SU-DHL-6 (cell line): ENCODE results near the gene PDE4B.

Experiments used
- H2AFZ ChIP-seq: fragments of 200-600 bp; sonication (generic); 2 replicates; pipeline ENCODE4 v1.6.1; 2014; ENCODE audit warnings: low read depth, mild to moderate bottlenecking, moderate library complexity, mixed read lengths, antibody characterized with exemption, low read length; ENCODE audit not compliant: severe bottlenecking
- H3F3A ChIP-seq: fragments of 200-600 bp; shearing (Covaris generic); 2 replicates; pipeline ENCODE4 v1.6.0; 2016; ENCODE audit warnings: antibody characterized with exemption, mild to moderate bottlenecking; ENCODE audit not compliant: insufficient read depth
- H3K27ac ChIP-seq: fragments of 200-600 bp; sonication (generic); 2 replicates; pipeline ENCODE4 v1.5.1; 2016; ENCODE audit warnings: low read depth, mild to moderate bottlenecking, low read length, moderate library complexity, mixed read lengths
- H3K27me3 ChIP-seq: fragments of 200-600 bp; sonication (generic), shearing (Covaris generic); 2 replicates; pipeline ENCODE4 v1.6.0; 2014; ENCODE audit warnings: mild to moderate bottlenecking, low read length
- H3K36me3 ChIP-seq: fragments of 200-600 bp; sonication (generic); 2 replicates; pipeline ENCODE4 v1.6.1; 2014; ENCODE audit warnings: mild to moderate bottlenecking, low read length, mixed read lengths
- H3K4me2 ChIP-seq: fragments of 300-600, 200-600 bp; shearing (Covaris generic), sonication (generic); 2 replicates; pipeline ENCODE4 v1.6.0; 2014; ENCODE audit warnings: low read length, low read depth, mild to moderate bottlenecking; ENCODE audit not compliant: poor library complexity, severe bottlenecking
- H3K4me3 ChIP-seq: fragments of 200-600 bp; sonication (generic); 2 replicates; pipeline ENCODE4 v1.5.1; 2014; ENCODE audit warnings: antibody characterized with exemption, low read length, mild to moderate bottlenecking, mixed read lengths; ENCODE audit not compliant: insufficient read depth, poor library complexity, severe bottlenecking
- H3K79me2 ChIP-seq: fragments of 200-600 bp; sonication (generic); 2 replicates; pipeline ENCODE4 v1.6.1; 2014; ENCODE audit warnings: mild to moderate bottlenecking, low read length, moderate library complexity; ENCODE audit not compliant: insufficient read depth
- H3K9ac ChIP-seq: fragments of 200-600 bp; sonication (generic); 2 replicates; pipeline ENCODE4 v1.7.0; 2014; ENCODE audit warnings: mild to moderate bottlenecking, low read length
- H3K9me2 ChIP-seq: fragments of 200-600 bp; sonication (generic); replicated peaks from 2 replicates; pipeline ENCODE4 v1.6.1; 2014; ENCODE audit warnings: low read length; ENCODE audit not compliant: insufficient read depth
- H3K9me3 ChIP-seq: fragments of 200-600 bp; sonication (generic); 2 replicates; pipeline ENCODE4 v1.6.1; 2014; ENCODE audit warnings: low read length, mixed read lengths; ENCODE audit not compliant: insufficient read depth
- H4K20me1 ChIP-seq: fragments of 200-600 bp; sonication (generic); 2 replicates; pipeline ENCODE4 v1.6.1; 2014; ENCODE audit warnings: low read depth, mild to moderate bottlenecking, antibody characterized with exemption, low read length, moderate library complexity, mixed read lengths
- EZH2phosphoT487 ChIP-seq: fragments of 200-600 bp; sonication (generic), shearing (Covaris generic); conservative IDR thresholded peaks from 2 replicates; pipeline ENCODE4 v1.6.1; 2018; ENCODE audit warnings: mild to moderate bottlenecking, antibody characterized with exemption, low read length, moderate library complexity, mixed read lengths
- TF ChIP-seq, protein P1 (sequence below): fragments of 200-600 bp; sonication (generic); IDR thresholded peaks from one replicate; pipeline ENCODE4 v1.5.1; 2017; ENCODE audit warnings: antibody characterized with exemption, mild to moderate bottlenecking, low read length, moderate library complexity; ENCODE audit not compliant: insufficient read depth, poor library complexity, severe bottlenecking

PDE4B gene

DNA sequence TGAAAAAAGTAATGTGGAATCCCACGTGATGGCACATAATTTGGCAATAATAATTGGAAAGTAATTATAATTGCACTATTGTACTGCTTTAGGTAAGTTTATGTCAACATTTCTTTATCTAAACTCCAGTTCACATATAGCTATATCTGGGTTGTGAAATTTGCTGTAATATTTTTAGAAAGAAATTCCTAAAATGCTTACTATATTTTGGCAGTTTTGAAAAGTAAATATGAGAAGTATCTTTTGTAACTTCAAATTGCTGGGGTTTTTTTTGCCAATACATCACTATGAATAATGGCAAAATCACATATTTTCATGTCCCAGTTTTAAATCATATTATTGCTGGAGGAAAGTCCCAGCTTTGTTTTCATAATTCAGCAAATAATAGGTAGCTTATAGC, 197.5 kb downstream of the PDE4B start:
- Histone ChIP-seq H3K27ac (no peak overlapping the region), H3F3A (no peaks in the 10 kb centered on the region), H3K4me3 (no peak overlapping the region), H2AFZ (no peak overlapping the region), H3K4me2 (no peak overlapping the region), H3K9me3 (no peaks in the 10 kb centered on the region), H3K79me2 (no peaks in the 10 kb centered on the region), H3K9me2 (no peaks in the 10 kb centered on the region), H3K9ac (no peak overlapping the region), H3K27me3 (no peaks in the 10 kb centered on the region), H4K20me1 (no peaks in the 10 kb centered on the region), H3K36me3 (no peaks in the 10 kb centered on the region)
- no peak for TF ChIP-seq EZH2phosphoT487
- TF ChIP-seq, protein P1, sequence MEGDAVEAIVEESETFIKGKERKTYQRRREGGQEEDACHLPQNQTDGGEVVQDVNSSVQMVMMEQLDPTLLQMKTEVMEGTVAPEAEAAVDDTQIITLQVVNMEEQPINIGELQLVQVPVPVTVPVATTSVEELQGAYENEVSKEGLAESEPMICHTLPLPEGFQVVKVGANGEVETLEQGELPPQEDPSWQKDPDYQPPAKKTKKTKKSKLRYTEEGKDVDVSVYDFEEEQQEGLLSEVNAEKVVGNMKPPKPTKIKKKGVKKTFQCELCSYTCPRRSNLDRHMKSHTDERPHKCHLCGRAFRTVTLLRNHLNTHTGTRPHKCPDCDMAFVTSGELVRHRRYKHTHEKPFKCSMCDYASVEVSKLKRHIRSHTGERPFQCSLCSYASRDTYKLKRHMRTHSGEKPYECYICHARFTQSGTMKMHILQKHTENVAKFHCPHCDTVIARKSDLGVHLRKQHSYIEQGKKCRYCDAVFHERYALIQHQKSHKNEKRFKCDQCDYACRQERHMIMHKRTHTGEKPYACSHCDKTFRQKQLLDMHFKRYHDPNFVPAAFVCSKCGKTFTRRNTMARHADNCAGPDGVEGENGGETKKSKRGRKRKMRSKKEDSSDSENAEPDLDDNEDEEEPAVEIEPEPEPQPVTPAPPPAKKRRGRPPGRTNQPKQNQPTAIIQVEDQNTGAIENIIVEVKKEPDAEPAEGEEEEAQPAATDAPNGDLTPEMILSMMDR, result no peak

- Histone ChIP-seq H2AFZ (no peak overlapping the region), H3K9me3 (no peaks in the 10 kb centered on the region), H3K4me3 (no peak overlapping the region), H3K79me2 (no peaks in the 10 kb centered on the region), H3K4me2 (no peak overlapping the region), H3K27ac (no peak overlapping the region), H3F3A (no peaks in the 10 kb centered on the region), H3K36me3 (no peaks in the 10 kb centered on the region), H3K27me3 (no peaks in the 10 kb centered on the region), H3K9ac (no peak overlapping the region), H4K20me1 (no peaks in the 10 kb centered on the region), H3K9me2 (no peaks in the 10 kb centered on the region)
- TF ChIP-seq, protein P1, result no peak
- no peak for TF ChIP-seq EZH2phosphoT487
These were observed 199.0 kb downstream of the PDE4B start for GRCh38 chr1:65991694-65992093.

GRCh38 chr1:65992165-65992821, 199.6 kb downstream of the PDE4B start:
- Histone ChIP-seq H2AFZ (no peak overlapping the region), H3F3A (no peaks in the 10 kb centered on the region), H3K9me2 (no peaks in the 10 kb centered on the region), H3K79me2 (no peaks in the 10 kb centered on the region), H3K9ac (no peak overlapping the region), H3K9me3 (no peaks in the 10 kb centered on the region), H3K27me3 (no peaks in the 10 kb centered on the region), H3K4me2 (no peak overlapping the region), H3K4me3 (no peak overlapping the region), H3K27ac (no peak overlapping the region), H4K20me1 (no peaks in the 10 kb centered on the region), H3K36me3 (no peaks in the 10 kb centered on the region)
- TF ChIP-seq, protein P1, result no peak
- no peak for TF ChIP-seq EZH2phosphoT487
